ENCODE measurements around the gene PHKB. TPM values are rescaled to one million over a fixed set of nuclear protein-coding genes. Genes with fewer than 3 reads are reported as not detected.

The PHKB gene
- polyA plus RNA-seq, 1 donor (not counting 4 experiments of a cell fraction or from before 2014, with no cell fraction given), result 71.7 TPM

GRCh38 chr16:47644661-47645060 is 183.5 kb downstream of the PHKB start:
- H3K4me1 ChIP-seq (ENCODE audit: control insufficient read depth, extremely low read depth, insufficient read depth, low read length), result peaks cover 8% of the 10 kb centered on the region
- no peaks in the 10 kb centered on the region for H3K27me3 ChIP-seq (ENCODE audit: control insufficient read depth, extremely low read depth, insufficient read depth, low read length)
- no peak overlapping the region for H3K4me3 ChIP-seq (ENCODE audit: control insufficient read depth in 2 of 3, extremely low read depth in 1 of 3, insufficient read depth in 2 of 3, low read depth in 1 of 3, low read length in 3 of 3)
- H2AFZ ChIP-seq (ENCODE audit: control insufficient read depth, low read length), result no peak overlapping the region
- H3K9me1 ChIP-seq (ENCODE audit: control insufficient read depth, extremely low read depth, insufficient read depth, low read length), result no peaks in the 10 kb centered on the region
- H3K9ac ChIP-seq (ENCODE audit: control insufficient read depth, extremely low read depth, insufficient read depth, low read length), result no peak overlapping the region
- dilution Hi-C loops (cut with MboI; ENCODE audit: extremely low pct_ligation_motif_present, low sequenced_read_pairs), result no loop called here
- DNase-seq (ENCODE audit: low read depth, low spot score), result no peak
- no peaks in the 10 kb centered on the region for H4K20me1 ChIP-seq (ENCODE audit: control insufficient read depth, extremely low read depth, insufficient read depth, low read length)
- H3K27ac ChIP-seq (ENCODE audit: control insufficient read depth, insufficient read depth, low read length), result no peak overlapping the region
- FAIRE-seq, result no peak
- H3K9me3 ChIP-seq (ENCODE audit: control insufficient read depth, low read depth, low read length), result no peaks in the 10 kb centered on the region
- peaks cover 0 to 7% of the 10 kb centered on the region in 2 experiments for H3K36me3 ChIP-seq (ENCODE audit: control insufficient read depth in 2 of 2, extremely low read depth in 1 of 2, insufficient read depth in 2 of 2, low read length in 2 of 2)
- H3K4me2 ChIP-seq (ENCODE audit: control insufficient read depth, extremely low read depth, insufficient read depth, low read depth, low read length), result no peak overlapping the region
- no peaks in the 10 kb centered on the region for H3K79me2 ChIP-seq (ENCODE audit: control insufficient read depth, insufficient read depth, low read length)
- TF ChIP-seq CTCF (optimal IDR thresholded peaks at IDR 0.05 in 1 of 3, IDR thresholded peaks at IDR 0.05 in 1 of 3, conservative IDR thresholded peaks at IDR 0.05 in 1 of 3; ENCODE audit: extremely low read depth in 1 of 3, insufficient read depth in 2 of 3, low read length in 3 of 3), result no peak
- TF ChIP-seq EZH2 (IDR thresholded peaks at IDR 0.05; ENCODE audit: low read length), result no peak

DNA sequence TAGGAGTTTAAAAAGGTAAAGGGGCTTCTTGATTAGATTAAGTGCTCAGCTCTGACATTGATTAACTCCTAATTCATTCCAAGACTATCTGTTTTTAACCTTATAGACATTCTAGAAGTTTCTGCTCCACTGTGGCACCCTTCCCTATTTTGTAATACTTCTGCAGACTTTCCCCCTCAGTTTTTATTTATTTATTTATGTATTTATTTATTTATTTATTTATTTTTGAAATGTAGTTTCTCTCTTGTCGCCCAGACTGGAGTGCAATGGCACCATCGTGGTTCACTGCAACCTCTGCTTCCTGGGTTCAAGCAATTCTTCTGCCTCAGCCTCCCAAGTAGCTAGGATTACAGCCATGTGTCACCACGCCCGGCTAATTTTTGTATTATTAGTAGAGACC is 185.8 kb downstream of the PHKB start:
- no peak for DNase-seq (ENCODE audit: low read depth, low spot score)
- no peaks in the 10 kb centered on the region for H3K27me3 ChIP-seq (ENCODE audit: control insufficient read depth, extremely low read depth, insufficient read depth, low read length)
- peaks cover 8% of the 10 kb centered on the region for H3K4me1 ChIP-seq (ENCODE audit: control insufficient read depth, extremely low read depth, insufficient read depth, low read length)
- H3K4me3 ChIP-seq (ENCODE audit: control insufficient read depth in 2 of 3, extremely low read depth in 1 of 3, insufficient read depth in 2 of 3, low read depth in 1 of 3, low read length in 3 of 3), result no peak overlapping the region
- dilution Hi-C loops (cut with MboI; ENCODE audit: extremely low pct_ligation_motif_present, low sequenced_read_pairs), result no loop called here
- H3K79me2 ChIP-seq (ENCODE audit: control insufficient read depth, insufficient read depth, low read length), result no peaks in the 10 kb centered on the region
- no peaks in the 10 kb centered on the region for H3K9me1 ChIP-seq (ENCODE audit: control insufficient read depth, extremely low read depth, insufficient read depth, low read length)
- H3K36me3 ChIP-seq (ENCODE audit: control insufficient read depth in 2 of 2, extremely low read depth in 1 of 2, insufficient read depth in 2 of 2, low read length in 2 of 2), result peaks cover 7% of the 10 kb centered on the region in 2 experiments
- H4K20me1 ChIP-seq (ENCODE audit: control insufficient read depth, extremely low read depth, insufficient read depth, low read length), result no peaks in the 10 kb centered on the region
- no peak overlapping the region for H3K9ac ChIP-seq (ENCODE audit: control insufficient read depth, extremely low read depth, insufficient read depth, low read length)
- H3K27ac ChIP-seq (ENCODE audit: control insufficient read depth, insufficient read depth, low read length), result no peak overlapping the region
- no peak for TF ChIP-seq EZH2 (IDR thresholded peaks at IDR 0.05; ENCODE audit: low read length)
- no peak for TF ChIP-seq CTCF (optimal IDR thresholded peaks at IDR 0.05 in 1 of 3, IDR thresholded peaks at IDR 0.05 in 1 of 3, conservative IDR thresholded peaks at IDR 0.05 in 1 of 3; ENCODE audit: extremely low read depth in 1 of 3, insufficient read depth in 2 of 3, low read length in 3 of 3)
- no peak overlapping the region for H2AFZ ChIP-seq (ENCODE audit: control insufficient read depth, low read length)
- no peak overlapping the region for H3K4me2 ChIP-seq (ENCODE audit: control insufficient read depth, extremely low read depth, insufficient read depth, low read depth, low read length)
- H3K9me3 ChIP-seq (ENCODE audit: control insufficient read depth, low read depth, low read length), result no peaks in the 10 kb centered on the region
- no peak for FAIRE-seq
